Neutrophil (primary cell): ENCODE measurements around the gene TRMT6.

Experiments used
- H3K27ac ChIP-seq: fragments of 200-600 bp; sonication (generic); 2 replicates; pipeline ENCODE4 v1.5.1; 2016; ENCODE audit warnings: mild to moderate bottlenecking, moderate library complexity
- H3K27me3 ChIP-seq: fragments of 200-600 bp; sonication (generic); 2 replicates; pipeline ENCODE4 v1.6.0; 2016; ENCODE audit warnings: mild to moderate bottlenecking
- H3K36me3 ChIP-seq: fragments of 200-600 bp; sonication (generic); 2 replicates; pipeline ENCODE4 v1.5.1; 2017
- H3K4me1 ChIP-seq, 2 experiments: fragments of 200-600 bp in 1 of 2; sonication (generic) in 1 of 2; 1 replicate in 1 of 2; 2 replicates in 1 of 2; pipeline versions ENCODE4 v1.5.1 to v1.6.1; 2013 to 2016; ENCODE audit warnings: low read depth in 1 of 2, low read length in 1 of 2, mild to moderate bottlenecking in 1 of 2, moderate library complexity in 1 of 2; ENCODE audit not compliant: control insufficient read depth in 1 of 2, insufficient read depth in 1 of 2
- H3K4me3 ChIP-seq, 2 experiments: fragments of 200-600 bp in 1 of 2; sonication (generic) in 1 of 2; 1 replicate in 1 of 2; 2 replicates in 1 of 2; pipeline ENCODE4 v1.5.1; 2013 to 2016; ENCODE audit warnings: low read depth in 1 of 2, low read length in 1 of 2, mild to moderate bottlenecking in 1 of 2, moderate library complexity in 1 of 2
- H3K9me3 ChIP-seq: fragments of 200-600 bp; sonication (generic); 2 replicates; pipeline ENCODE4 v1.5.1; 2016
- TF ChIP-seq, protein P1 (sequence below): fragments of 200-600 bp; sonication (generic); IDR thresholded peaks from 2 replicates; pipeline ENCODE4 v1.5.1; 2016; ENCODE audit warnings: antibody characterized with exemption

Gene TRMT6

DNA sequence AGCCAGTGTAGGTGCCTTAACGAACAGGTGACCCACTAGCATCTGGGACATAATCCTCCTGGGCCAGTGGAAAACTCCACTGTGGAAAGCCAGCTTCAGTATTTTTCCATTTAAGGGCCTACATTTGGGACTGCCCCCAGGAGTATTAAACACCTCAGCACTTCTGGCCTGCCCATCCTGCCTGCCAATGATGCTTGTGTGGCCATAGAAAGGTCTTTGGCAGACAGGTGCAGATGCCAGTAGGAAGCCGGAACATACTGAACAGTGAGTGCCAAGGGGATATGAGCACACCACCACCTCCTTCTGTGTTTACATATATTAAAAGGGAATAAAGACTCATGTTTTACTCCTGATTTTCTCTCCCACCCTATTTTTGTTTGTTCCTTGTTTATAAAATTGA is 20.0 kb upstream of the TRMT6 start:
- TF ChIP-seq, protein P1, sequence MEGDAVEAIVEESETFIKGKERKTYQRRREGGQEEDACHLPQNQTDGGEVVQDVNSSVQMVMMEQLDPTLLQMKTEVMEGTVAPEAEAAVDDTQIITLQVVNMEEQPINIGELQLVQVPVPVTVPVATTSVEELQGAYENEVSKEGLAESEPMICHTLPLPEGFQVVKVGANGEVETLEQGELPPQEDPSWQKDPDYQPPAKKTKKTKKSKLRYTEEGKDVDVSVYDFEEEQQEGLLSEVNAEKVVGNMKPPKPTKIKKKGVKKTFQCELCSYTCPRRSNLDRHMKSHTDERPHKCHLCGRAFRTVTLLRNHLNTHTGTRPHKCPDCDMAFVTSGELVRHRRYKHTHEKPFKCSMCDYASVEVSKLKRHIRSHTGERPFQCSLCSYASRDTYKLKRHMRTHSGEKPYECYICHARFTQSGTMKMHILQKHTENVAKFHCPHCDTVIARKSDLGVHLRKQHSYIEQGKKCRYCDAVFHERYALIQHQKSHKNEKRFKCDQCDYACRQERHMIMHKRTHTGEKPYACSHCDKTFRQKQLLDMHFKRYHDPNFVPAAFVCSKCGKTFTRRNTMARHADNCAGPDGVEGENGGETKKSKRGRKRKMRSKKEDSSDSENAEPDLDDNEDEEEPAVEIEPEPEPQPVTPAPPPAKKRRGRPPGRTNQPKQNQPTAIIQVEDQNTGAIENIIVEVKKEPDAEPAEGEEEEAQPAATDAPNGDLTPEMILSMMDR, result no peak
- H3K4me1 ChIP-seq, result peaks cover 29 to 31% of the 10 kb centered on the region in 2 experiments
- peaks cover 16% of the 10 kb centered on the region for H3K36me3 ChIP-seq
- no peak overlapping the region for H3K27ac ChIP-seq
- no peaks in the 10 kb centered on the region for H3K27me3 ChIP-seq
- H3K4me3 ChIP-seq, result no peak overlapping the region
- no peaks in the 10 kb centered on the region for H3K9me3 ChIP-seq

- Histone ChIP-seq H3K4me1 (peaks cover 28% of the 10 kb centered on the region in 2 experiments), H3K27ac (no peak overlapping the region), H3K9me3 (no peaks in the 10 kb centered on the region), H3K4me3 (no peak overlapping the region), H3K36me3 (peaks cover 16% of the 10 kb centered on the region), H3K27me3 (no peaks in the 10 kb centered on the region)
- TF ChIP-seq, protein P1, result no peak
Measured at GRCh38 chr20:5969940-5970339, 19.6 kb upstream of the TRMT6 start.

- H3K36me3 ChIP-seq, result peaks cover 20% of the 10 kb centered on the region
- H3K27ac ChIP-seq, result no peak overlapping the region
- TF ChIP-seq, protein P1, result no peak
- no peak overlapping the region for H3K4me3 ChIP-seq
- H3K27me3 ChIP-seq, result no peaks in the 10 kb centered on the region
- peaks cover 23% of the 10 kb centered on the region in 2 experiments for H3K4me1 ChIP-seq
- no peaks in the 10 kb centered on the region for H3K9me3 ChIP-seq
Measured at GRCh38 chr20:5969348-5969935, 19.1 kb upstream of the TRMT6 start.

DNA sequence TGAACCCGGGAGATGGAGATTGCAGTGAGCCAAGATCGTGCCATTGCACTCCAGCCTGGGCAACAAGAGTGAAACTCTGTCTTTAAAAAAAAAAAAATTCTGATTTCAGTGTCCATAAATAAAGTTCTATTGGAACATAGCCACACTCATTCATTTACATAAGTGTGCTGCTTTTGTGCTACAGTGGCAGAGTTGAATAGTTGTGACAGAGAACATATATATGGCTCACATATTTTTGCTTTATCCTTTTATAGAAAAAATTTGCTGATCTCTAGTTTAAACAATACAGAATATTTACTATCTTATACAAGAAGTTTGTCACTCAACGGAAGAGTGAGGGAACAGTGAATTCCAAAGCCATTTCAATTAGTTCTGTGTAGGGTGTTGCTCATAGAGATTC is 18.1 kb upstream of the TRMT6 start:
- Histone ChIP-seq H3K9me3 (no peaks in the 10 kb centered on the region), H3K36me3 (peaks cover 22% of the 10 kb centered on the region), H3K27ac (no peak overlapping the region), H3K4me3 (no peak overlapping the region), H3K27me3 (no peaks in the 10 kb centered on the region), H3K4me1 (peaks cover 13% of the 10 kb centered on the region in 2 experiments)
- TF ChIP-seq, protein P1, result no peak

GRCh38 chr20:5967469-5967868 is 17.1 kb upstream of the TRMT6 start:
- TF ChIP-seq, protein P1, result no peak
- Histone ChIP-seq H3K27me3 (no peaks in the 10 kb centered on the region), H3K4me1 (peaks cover 3 to 4% of the 10 kb centered on the region in 2 experiments), H3K4me3 (no peak overlapping the region), H3K9me3 (no peaks in the 10 kb centered on the region), H3K27ac (no peak overlapping the region), H3K36me3 (peaks cover 22% of the 10 kb centered on the region)
